Measurements from ENCODE around the gene HEPACAM. TPM values are rescaled to one million over a fixed set of nuclear protein-coding genes. Genes with fewer than 3 reads are reported as not detected.

Gene HEPACAM
- total and polyA plus RNA-seq, 2 donors (not counting 3 experiments of a cell fraction or from before 2014, with no cell fraction given), result not detected

DNA sequence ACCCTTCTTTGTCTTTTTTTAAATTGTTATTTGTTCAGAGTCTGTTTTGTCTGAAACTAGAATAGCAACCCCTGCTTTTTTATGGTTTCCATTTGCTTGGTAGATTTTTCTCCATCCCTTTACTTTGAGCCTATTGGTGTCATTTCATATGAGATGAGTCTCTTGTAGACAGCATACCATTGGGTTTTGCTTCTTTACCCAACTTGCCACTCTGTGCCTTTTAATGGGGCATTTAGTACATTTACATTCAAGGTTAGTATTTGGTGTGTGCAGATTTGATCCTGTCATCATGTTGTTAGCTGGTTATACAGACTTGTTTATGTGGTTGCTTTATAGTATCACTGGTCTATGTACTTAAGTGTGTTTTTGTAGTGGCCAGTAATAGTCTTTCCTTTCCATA lies 46.2 kb upstream of the HEPACAM start:
- no peak overlapping the region for H3K9ac ChIP-seq (replicated peaks; ENCODE audit: extremely low read depth, insufficient read depth, low read length)
- H4K20me1 ChIP-seq (replicated peaks; ENCODE audit: control insufficient read depth, extremely low read depth, insufficient read depth, low read length), result no peaks in the 10 kb centered on the region
- CTCF ChIA-PET, result no interaction called here
- no peak for FAIRE-seq
- no peak overlapping the region for H3K4me2 ChIP-seq (ENCODE audit: insufficient read depth, low read length)
- DNase-seq (ENCODE audit: low read depth, low spot score), result no peak
- no TSS peak for BruUV-seq (replicated peaks)
- no peaks in the 10 kb centered on the region for H3K27me3 ChIP-seq (ENCODE audit: control insufficient read depth in 2 of 2, insufficient read depth in 2 of 2, low read length in 2 of 2)
- H3K36me3 ChIP-seq (ENCODE audit: control insufficient read depth in 2 of 2, extremely low read depth in 1 of 2, insufficient read depth in 2 of 2, low read length in 2 of 2), result no peaks in the 10 kb centered on the region
- H3K9me1 ChIP-seq (replicated peaks; ENCODE audit: control insufficient read depth, extremely low read depth, insufficient read depth, low read length), result no peaks in the 10 kb centered on the region
- H3K27ac ChIP-seq (ENCODE audit: insufficient read depth, low read depth, low read length), result no peak overlapping the region
- dilution Hi-C loops (cut with MboI; ENCODE audit: extremely low pct_ligation_motif_present, low sequenced_read_pairs) (no loop called here), intact Hi-C loops (cut with micrococcal nuclease) (no loop called here)
- H3K4me1 ChIP-seq (ENCODE audit: control insufficient read depth, extremely low read depth, insufficient read depth, low read length), result no peaks in the 10 kb centered on the region
- no peak overlapping the region for H3K4me3 ChIP-seq (replicated peaks in 1 of 3; ENCODE audit: insufficient read depth in 1 of 3, low read depth in 1 of 3, low read length in 3 of 3)
- H3K79me2 ChIP-seq (ENCODE audit: control insufficient read depth, insufficient read depth, low read length), result no peaks in the 10 kb centered on the region
- H2AFZ ChIP-seq (ENCODE audit: low read depth, low read length), result no peak overlapping the region
- TF ChIP-seq EZH2 (IDR thresholded peaks at IDR 0.05; ENCODE audit: borderline replicate concordance, low read depth, low read length, severe bottlenecking) (no peak), MAX (IDR thresholded peaks at IDR 0.05; ENCODE audit: insufficient read depth, insufficient read length) (no peak), FOS (IDR thresholded peaks at IDR 0.05; ENCODE audit: borderline replicate concordance, insufficient read depth, low read length) (no peak), MYC (IDR thresholded peaks at IDR 0.05; ENCODE audit: low read depth, low read length) (no peak), JUN (IDR thresholded peaks at IDR 0.05; ENCODE audit: borderline replicate concordance, insufficient read depth, insufficient read length, low read depth) (no peak), POLR2AphosphoS5 (IDR thresholded peaks at IDR 0.05; ENCODE audit: insufficient read depth, low read depth, low read length) (no peak), POLR2A (IDR thresholded peaks at IDR 0.05; ENCODE audit: low read depth, low read length) (no peak), GATA2 (IDR thresholded peaks at IDR 0.05; ENCODE audit: insufficient read depth, insufficient read length, low read depth, low read length) (no peak)
- TF ChIP-seq, protein P1, sequence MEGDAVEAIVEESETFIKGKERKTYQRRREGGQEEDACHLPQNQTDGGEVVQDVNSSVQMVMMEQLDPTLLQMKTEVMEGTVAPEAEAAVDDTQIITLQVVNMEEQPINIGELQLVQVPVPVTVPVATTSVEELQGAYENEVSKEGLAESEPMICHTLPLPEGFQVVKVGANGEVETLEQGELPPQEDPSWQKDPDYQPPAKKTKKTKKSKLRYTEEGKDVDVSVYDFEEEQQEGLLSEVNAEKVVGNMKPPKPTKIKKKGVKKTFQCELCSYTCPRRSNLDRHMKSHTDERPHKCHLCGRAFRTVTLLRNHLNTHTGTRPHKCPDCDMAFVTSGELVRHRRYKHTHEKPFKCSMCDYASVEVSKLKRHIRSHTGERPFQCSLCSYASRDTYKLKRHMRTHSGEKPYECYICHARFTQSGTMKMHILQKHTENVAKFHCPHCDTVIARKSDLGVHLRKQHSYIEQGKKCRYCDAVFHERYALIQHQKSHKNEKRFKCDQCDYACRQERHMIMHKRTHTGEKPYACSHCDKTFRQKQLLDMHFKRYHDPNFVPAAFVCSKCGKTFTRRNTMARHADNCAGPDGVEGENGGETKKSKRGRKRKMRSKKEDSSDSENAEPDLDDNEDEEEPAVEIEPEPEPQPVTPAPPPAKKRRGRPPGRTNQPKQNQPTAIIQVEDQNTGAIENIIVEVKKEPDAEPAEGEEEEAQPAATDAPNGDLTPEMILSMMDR (IDR thresholded peaks at IDR 0.05; ENCODE audit: extremely low read depth in 1 of 2, insufficient read depth in 1 of 2, low read depth in 1 of 2, low read length in 2 of 2), result no peak
- no peaks in the 10 kb centered on the region for H3K9me3 ChIP-seq (replicated peaks; ENCODE audit: control insufficient read depth, insufficient read depth, low read length)
- POLR2A ChIA-PET, result no interaction called here

Data from endothelial cell of umbilical vein (primary cell).